ENCODE measurements around the gene SERPINI1.

SERPINI1 gene

GRCh38 chr3:167732313-167733065 is 3.0 kb upstream of the SERPINI1 start:
- TF ChIP-seq, protein P1, sequence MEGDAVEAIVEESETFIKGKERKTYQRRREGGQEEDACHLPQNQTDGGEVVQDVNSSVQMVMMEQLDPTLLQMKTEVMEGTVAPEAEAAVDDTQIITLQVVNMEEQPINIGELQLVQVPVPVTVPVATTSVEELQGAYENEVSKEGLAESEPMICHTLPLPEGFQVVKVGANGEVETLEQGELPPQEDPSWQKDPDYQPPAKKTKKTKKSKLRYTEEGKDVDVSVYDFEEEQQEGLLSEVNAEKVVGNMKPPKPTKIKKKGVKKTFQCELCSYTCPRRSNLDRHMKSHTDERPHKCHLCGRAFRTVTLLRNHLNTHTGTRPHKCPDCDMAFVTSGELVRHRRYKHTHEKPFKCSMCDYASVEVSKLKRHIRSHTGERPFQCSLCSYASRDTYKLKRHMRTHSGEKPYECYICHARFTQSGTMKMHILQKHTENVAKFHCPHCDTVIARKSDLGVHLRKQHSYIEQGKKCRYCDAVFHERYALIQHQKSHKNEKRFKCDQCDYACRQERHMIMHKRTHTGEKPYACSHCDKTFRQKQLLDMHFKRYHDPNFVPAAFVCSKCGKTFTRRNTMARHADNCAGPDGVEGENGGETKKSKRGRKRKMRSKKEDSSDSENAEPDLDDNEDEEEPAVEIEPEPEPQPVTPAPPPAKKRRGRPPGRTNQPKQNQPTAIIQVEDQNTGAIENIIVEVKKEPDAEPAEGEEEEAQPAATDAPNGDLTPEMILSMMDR (IDR thresholded peaks at IDR 0.05; ENCODE audit: low read depth, low read length, missing control alignments): no peak
- in situ Hi-C loops (cut with HindIII; ENCODE audit: low sequenced_read_pairs): no loop called here
- no peak for DNase-seq (ENCODE audit: low read depth)
- no peak overlapping the region for H3K4me3 ChIP-seq (ENCODE audit: low read depth, low read length)

DNA sequence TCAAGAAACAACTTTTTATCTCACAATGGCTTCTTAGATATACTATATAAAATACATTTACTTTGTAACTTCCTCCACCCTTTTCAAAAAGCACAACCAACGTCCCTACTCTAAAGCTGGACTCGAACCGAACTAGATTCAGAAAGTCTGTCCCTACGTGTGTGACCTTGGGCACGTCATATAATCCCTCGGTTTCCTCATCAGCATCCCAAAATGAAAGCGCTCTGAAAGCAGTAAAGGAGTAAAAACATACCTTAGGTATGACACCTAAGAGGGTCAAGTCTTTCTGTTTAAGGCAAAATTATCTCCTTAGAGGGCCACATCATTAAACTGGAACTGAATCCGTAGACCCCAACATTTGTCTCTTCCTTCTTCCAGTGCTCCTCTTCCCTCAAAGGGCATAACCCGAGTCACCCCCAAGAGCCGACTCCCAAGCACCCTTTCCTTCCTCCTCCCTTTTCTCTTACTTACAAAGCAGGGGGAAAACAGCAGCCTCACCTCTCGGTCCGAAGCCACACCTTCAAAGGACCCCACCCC is 1.5 kb upstream of the SERPINI1 start:
- in situ Hi-C loops (cut with HindIII; ENCODE audit: low sequenced_read_pairs): no loop called here
- H3K4me3 ChIP-seq (ENCODE audit: low read depth, low read length): peak overlapping the region; percentile 68
- DNase-seq (ENCODE audit: low read depth): no peak
- TF ChIP-seq, protein P1 (IDR thresholded peaks at IDR 0.05; ENCODE audit: low read depth, low read length, missing control alignments): no peak

DNA sequence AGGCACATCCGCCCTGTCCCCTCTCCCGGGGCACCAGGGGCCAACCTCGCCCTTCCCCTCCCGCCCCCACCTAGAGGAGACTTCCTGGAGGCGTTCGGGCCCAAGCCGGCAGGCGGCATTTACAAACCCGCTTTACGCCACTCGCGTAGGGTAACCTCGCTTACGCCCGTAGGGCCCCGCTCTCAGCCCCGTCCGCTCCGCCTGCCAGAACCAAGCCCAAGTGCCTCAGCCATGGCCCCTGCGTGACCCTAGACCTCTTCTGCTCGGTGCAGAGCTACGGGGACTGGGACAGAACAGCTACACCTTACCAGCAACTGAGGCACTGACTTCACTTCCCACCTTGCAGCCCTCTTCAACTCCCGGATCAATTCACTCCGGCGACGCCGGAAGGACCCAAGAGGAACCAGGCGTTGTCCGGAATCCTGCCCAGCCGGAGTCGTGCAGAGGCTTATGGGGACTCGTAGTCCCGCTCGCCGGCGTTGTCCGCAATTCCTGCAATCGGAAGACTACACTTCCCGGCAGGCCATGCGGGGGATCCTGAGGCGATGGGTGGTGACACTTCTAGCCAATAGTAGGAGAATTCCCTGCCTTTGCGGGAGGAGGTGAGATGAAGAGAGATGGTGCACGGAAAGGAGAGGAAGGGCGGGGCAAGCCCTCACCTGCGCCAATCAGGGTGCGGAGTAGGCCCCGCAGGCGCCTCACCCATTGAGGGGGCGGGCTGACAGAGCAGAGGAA is 856 bp upstream of the SERPINI1 start, which contains the start of gene PDCD10:
PDCD10 (minus strand) TSS at position 395 of the 735 bp plus-strand sequence. CDS start 14,735 bp downstream, outside the sequence.
- in situ Hi-C loops (cut with HindIII; ENCODE audit: low sequenced_read_pairs): no loop called here
- TF ChIP-seq, protein P1 (IDR thresholded peaks at IDR 0.05; ENCODE audit: low read depth, low read length, missing control alignments): no peak

GRCh38 chr3:167736264-167736787 is 805 bp downstream of the SERPINI1 start:
- DNase-seq (ENCODE audit: low read depth): no peak
- in situ Hi-C loops (cut with HindIII; ENCODE audit: low sequenced_read_pairs): no loop called here
- H3K4me3 ChIP-seq (ENCODE audit: low read depth, low read length): peak overlapping the region; percentile 68
- TF ChIP-seq, protein P1 (IDR thresholded peaks at IDR 0.05; ENCODE audit: low read depth, low read length, missing control alignments): no peak

More for the DNA sequence above, 856 bp upstream of the SERPINI1 start, which contains the start of gene PDCD10:
- peak; percentile 98 for DNase-seq (ENCODE audit: low read depth)
- H3K4me3 ChIP-seq (ENCODE audit: low read depth, low read length): peak within 1 kb of the TSS; percentile 68

- in situ Hi-C loops (cut with HindIII; ENCODE audit: low sequenced_read_pairs): no loop called here
- DNase-seq (ENCODE audit: low read depth): no peak
- TF ChIP-seq, protein P1 (IDR thresholded peaks at IDR 0.05; ENCODE audit: low read depth, low read length, missing control alignments): no peak
- H3K4me3 ChIP-seq (ENCODE audit: low read depth, low read length): no peak overlapping the region
Measured at GRCh38 chr3:167736997-167737396, 1.5 kb downstream of the SERPINI1 start.

DNA sequence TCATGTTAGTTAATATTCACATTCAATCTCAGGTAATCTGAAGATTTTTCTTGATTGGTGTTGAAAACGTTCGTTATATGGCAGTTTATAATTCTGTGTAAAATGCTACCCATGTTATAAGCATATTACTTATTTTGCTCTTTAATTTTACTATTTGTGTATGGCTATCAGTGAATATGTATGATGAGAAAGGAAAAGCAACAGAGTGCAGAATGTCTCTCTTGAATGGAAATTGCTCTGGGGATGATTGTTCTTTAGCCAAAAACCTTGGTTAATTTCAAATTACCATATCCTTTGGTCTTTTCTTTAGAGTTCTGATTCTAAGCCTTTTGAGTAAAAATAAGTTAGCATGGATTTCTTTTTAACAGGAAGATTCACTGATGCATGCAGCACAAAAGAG is 2.5 kb downstream of the SERPINI1 start:
- no peak overlapping the region for H3K4me3 ChIP-seq (ENCODE audit: low read depth, low read length)
- TF ChIP-seq, protein P1 (IDR thresholded peaks at IDR 0.05; ENCODE audit: low read depth, low read length, missing control alignments): no peak
- in situ Hi-C loops (cut with HindIII; ENCODE audit: low sequenced_read_pairs): no loop called here
- DNase-seq (ENCODE audit: low read depth): no peak
